Activated T-cell treated with anti-CD3 and anti-CD28 coated beads for 48 hours (primary cell): ENCODE data around the gene SFXN3.

Experiments used
- DNase-seq: peaks from one replicate; pipeline ENCODE4 v3.0.0-alpha.2; 2020; ENCODE audit warnings: low read depth

The SFXN3 gene

DNA sequence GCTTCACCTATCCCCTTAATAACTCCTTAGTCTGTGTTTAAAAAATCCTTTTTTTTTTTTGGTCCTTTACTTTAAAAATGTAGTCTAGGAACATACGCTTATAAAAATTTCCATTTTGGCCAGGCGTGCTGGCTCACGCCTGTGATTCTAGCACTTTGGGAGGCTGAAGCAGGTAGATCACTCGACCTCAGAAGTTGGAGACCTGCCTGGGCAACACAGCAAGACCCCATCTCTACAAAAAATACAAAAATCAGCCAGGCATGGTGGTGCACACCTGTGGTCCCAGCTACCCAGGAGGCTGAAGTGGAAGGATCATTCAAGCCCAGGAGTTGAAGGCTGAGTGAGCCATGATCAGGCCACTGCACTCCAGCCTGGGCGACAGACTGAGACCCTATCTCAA is 45.6 kb downstream of the SFXN3 start:
- DNase-seq = no peak

DNA sequence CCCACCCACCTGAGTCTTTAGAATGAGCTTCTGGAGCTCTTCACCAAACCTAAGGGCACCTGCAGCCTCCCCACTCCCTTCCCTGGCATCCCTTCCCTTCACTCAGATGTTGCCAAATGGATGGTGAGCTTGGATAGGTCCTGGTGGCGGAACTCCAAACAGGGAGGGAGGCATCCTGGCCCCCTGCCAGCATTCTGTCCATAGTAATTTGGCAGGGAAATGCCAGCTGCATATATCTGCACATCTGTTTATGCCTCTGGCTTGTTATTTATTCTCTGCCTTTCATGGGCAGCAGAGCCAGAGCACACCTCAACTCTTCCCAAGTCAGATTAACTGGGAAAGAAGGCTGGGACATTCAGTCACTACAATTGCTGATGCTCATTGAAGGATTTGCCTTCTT is 48.8 kb downstream of the SFXN3 start:
- no peak for DNase-seq

DNA sequence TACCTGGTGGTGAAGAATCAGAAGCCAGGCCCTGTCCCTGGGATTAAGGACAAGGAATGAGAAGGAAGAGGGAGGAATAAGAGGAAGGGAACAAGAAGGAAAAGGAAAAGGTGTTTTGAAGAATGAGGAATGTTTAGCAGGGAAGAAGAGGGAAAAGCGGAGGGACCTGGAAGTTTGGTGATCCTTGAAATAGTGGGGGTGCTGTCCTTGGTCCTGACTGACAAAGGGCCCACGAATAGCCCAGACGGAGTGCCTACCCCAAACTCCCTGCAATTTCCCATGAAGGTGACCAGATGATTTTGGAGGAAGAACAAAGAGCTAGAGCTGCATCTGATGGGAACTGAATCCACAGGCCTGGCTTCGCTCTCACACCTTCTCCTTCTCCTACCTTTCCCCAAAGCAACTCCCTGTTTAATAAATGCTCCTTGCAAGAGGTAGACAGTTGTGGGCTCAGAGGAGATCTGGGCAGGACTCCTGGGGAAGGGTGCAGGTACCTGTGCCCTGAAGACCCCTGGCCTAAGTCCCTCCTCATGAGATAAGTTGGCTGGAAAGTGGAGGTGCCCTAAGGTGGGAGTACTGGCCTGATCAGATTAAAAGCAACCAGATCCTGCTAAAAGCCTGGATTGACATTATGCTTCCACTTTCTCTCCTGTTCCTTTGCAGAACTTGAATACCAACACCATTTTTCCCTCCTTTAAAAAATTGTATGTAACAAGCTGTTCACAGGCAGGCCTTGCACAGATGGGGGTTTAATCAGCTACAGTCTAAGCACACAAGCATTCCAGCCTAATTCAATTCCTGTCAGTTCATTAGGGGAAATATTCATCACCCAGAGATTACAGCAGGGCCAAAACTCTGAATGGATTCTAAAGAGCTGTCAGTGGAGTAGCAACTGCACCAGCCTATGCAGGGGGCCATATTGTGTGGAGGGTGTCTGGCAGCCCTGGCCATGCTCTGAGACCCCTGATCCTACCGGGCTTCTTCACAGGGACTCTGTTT is 50.2 kb downstream of the SFXN3 start:
- DNase-seq = no peak

DNA sequence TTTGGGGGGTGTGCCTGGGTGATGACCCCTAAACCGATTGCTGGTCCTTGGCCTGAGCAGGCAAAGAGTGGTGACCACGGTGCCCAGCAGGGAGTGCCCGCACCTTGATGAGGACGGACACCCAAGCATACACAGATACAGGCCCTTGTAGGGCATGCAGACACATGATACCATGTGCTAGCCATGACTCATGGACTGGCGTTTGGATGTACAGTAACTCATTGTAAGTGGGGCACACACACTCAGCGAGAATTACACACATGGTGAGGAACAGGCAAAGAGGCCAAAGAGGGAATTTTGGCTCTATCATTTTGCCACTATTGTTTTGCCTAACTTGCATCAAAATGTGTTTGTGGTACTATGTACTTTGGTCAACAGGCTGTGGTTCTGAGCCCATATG is 54.8 kb downstream of the SFXN3 start:
- no peak for DNase-seq

DNA sequence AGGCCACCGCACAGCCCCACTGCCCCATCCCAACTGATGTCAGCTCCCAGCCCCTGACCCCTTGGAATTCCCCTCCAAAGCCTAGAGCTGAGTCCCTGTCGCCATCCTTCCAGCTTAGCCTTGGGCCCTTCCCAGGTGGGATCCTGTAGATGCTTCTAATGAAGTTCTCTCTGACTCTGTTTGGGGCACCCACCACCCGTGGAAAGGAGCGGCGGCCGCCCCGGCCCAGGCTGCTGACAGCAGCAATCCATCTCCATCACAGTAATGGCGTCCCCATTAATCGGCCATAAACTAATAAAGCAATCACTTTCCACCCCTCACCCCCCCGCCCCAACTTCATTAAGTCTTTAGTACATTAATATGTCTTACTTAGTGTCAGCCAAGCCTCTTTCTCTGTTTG is 56.3 kb downstream of the SFXN3 start:
- DNase-seq = no peak

DNA sequence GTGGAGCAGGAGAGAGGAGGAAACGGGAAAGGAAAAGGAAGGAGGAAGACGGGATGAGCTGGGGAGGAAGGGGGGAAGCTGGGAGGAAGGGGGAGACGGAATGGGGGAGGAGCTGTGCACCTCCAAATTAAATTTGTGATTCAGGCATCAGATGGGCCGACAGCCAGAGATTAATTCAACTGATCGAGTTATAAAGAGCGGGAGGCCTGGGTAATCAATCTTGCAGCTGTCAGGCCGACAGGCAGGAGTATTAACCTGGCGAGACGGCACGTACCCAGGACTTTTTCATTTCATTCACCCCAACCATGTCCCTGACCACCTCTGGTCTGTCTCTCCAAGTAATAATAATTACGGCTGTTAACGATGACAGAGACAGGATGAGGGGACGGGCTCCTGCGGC is 56.9 kb downstream of the SFXN3 start:
- DNase-seq = no peak

DNA sequence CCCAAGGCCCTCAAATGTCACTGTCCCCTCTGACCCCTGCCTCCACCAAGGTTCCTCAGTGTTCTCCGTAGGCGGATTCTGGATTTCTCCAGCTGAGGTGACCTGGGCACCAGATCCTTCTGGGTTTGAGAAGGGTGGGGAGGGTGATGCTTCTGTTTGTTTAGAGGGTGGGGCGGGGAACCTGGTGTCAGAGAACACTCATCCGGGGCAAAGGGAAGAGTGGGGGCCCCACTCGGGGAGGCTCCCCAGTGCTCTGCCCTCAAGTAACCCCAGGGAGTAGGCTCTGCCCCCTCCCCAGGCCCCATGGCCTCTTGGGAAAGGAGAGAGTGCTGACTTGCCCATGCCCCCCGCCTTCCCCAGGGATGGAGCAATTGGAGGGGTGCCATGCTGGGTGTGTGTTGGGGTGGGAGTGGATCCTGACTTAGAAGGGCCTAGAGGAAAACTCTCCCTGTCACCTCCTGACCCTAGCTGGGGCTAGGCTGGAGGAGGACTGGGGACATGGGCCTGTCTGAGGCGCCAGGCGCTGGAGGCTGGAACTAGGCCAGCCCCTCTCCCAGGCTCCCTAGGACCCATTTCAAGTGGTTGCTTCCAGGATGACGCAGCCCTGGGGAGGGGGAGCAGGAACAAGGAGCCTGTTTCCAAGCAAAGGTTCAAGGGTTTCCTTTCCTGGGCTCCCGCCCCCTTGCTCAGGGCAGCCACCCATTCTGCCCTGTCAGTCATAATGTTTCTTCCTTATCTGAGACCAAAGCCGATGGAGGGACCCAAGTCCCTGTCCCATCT is 58.7 kb downstream of the SFXN3 start:
- no peak for DNase-seq

DNA sequence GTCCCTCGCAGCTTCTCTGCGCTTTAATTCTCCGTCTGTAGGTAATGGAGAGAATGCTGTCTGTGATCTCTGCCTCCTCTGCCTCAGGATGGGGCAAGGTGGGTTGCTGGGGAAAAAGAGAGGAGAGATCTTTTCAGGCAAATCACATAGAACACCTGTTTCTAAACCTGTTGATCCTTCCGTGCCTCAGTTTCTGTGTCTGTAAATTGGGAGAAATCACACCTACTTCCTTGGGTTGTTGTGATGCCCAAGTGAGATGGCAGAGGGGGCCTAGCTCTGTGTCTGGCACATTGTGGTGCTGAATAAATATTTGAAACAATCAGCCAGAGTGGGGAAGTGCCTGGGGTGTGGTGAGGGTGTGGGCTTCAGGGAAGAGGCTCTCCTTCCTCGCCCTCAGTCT is 59.6 kb downstream of the SFXN3 start:
- DNase-seq = no peak
